HG03066 (cell line): Measurements from ENCODE around the gene EML4.
"Not testable (repeated sequence)": the region's sequence is repeated elsewhere in the genome, so short reads cannot be mapped to it uniquely, and the experiment has no call there.

Source experiments
- ATAC-seq: cut with Tn5 transposase; IDR thresholded peaks from one replicate; pipeline ENCODE4 v1.9.1; 2021; ENCODE audit warnings: low read depth; ENCODE audit not compliant: unreplicated experiment

Gene EML4

GRCh38 chr2:42327125-42327524, 158.0 kb downstream of the EML4 start:
- no peak for ATAC-seq

GRCh38 chr2:42328148-42328833, 159.1 kb downstream of the EML4 start:
- no peak for ATAC-seq

GRCh38 chr2:42328923-42329322, 159.8 kb downstream of the EML4 start:
- ATAC-seq: no peak

GRCh38 chr2:42329736-42330135, 160.6 kb downstream of the EML4 start:
- no peak for ATAC-seq

GRCh38 chr2:42331569-42332284, 162.6 kb downstream of the EML4 start:
- no peak for ATAC-seq

GRCh38 chr2:42332575-42332974, 163.4 kb downstream of the EML4 start:
- ATAC-seq: no peak

GRCh38 chr2:42333579-42333978, 164.4 kb downstream of the EML4 start:
- no peak for ATAC-seq

- no peak for ATAC-seq
These were observed 165.1 kb downstream of the EML4 start for GRCh38 chr2:42334220-42334619.

- not testable (repeated sequence) for ATAC-seq
These were observed 165.7 kb downstream of the EML4 start for GRCh38 chr2:42334865-42335264.

- ATAC-seq: no peak
These were observed 166.5 kb downstream of the EML4 start for GRCh38 chr2:42335514-42336104.

- no peak for ATAC-seq
These were observed 167.3 kb downstream of the EML4 start for GRCh38 chr2:42336361-42336965.

GRCh38 chr2:42337356-42337820, 168.2 kb downstream of the EML4 start:
- ATAC-seq: no peak

GRCh38 chr2:42337846-42338566, 168.9 kb downstream of the EML4 start:
- no peak for ATAC-seq

GRCh38 chr2:42338567-42339190, 169.5 kb downstream of the EML4 start:
- ATAC-seq: no peak

- no peak for ATAC-seq
These were observed 170.2 kb downstream of the EML4 start for GRCh38 chr2:42339191-42339912.

GRCh38 chr2:42340045-42340937, 171.1 kb downstream of the EML4 start:
- no peak for ATAC-seq

GRCh38 chr2:42340938-42341636, 171.9 kb downstream of the EML4 start:
- ATAC-seq: no peak
